ENCODE data around the gene ILKAP.
A peak's percentile ranks its signal among the peaks of the same experiment; 100 is the strongest.

Gene ILKAP

GRCh38 chr2:238220892-238221521 lies 17.5 kb upstream of the ILKAP start:
- DNase-seq (ENCODE audit: insufficient read length), result no peak
- no peak for TF ChIP-seq POLR2A (IDR thresholded peaks at IDR 0.05; ENCODE audit: low read depth, low read length)
- TF ChIP-seq POLR2AphosphoS5 (IDR thresholded peaks at IDR 0.05; ENCODE audit: low read depth, low read length), result no peak
- TF ChIP-seq TAF1 (IDR thresholded peaks at IDR 0.05; ENCODE audit: borderline replicate concordance, low read depth, low read length), result no peak
- FAIRE-seq, result no peak

- TF ChIP-seq TAF1 (IDR thresholded peaks at IDR 0.05; ENCODE audit: borderline replicate concordance, low read depth, low read length) (no peak), POLR2A (IDR thresholded peaks at IDR 0.05; ENCODE audit: low read depth, low read length) (no peak), POLR2AphosphoS5 (IDR thresholded peaks at IDR 0.05; ENCODE audit: low read depth, low read length) (no peak)
- DNase-seq (ENCODE audit: insufficient read length) (no peak), FAIRE-seq (no peak)
Observed at GRCh38 chr2:238220274-238220891, 16.9 kb upstream of the ILKAP start.

GRCh38 chr2:238216651-238217184 lies 13.2 kb upstream of the ILKAP start:
- TF ChIP-seq POLR2AphosphoS5 (IDR thresholded peaks at IDR 0.05; ENCODE audit: low read depth, low read length), result no peak
- TF ChIP-seq POLR2A (IDR thresholded peaks at IDR 0.05; ENCODE audit: low read depth, low read length), result no peak
- no peak for TF ChIP-seq TAF1 (IDR thresholded peaks at IDR 0.05; ENCODE audit: borderline replicate concordance, low read depth, low read length)
- FAIRE-seq (no peak), DNase-seq (ENCODE audit: insufficient read length) (no peak)

- FAIRE-seq, result no peak
- no peak for TF ChIP-seq POLR2A (IDR thresholded peaks at IDR 0.05; ENCODE audit: low read depth, low read length)
- no peak for TF ChIP-seq TAF1 (IDR thresholded peaks at IDR 0.05; ENCODE audit: borderline replicate concordance, low read depth, low read length)
- TF ChIP-seq POLR2AphosphoS5 (IDR thresholded peaks at IDR 0.05; ENCODE audit: low read depth, low read length), result no peak
- DNase-seq (ENCODE audit: insufficient read length), result no peak
Observed at GRCh38 chr2:238207006-238207405, 3.5 kb upstream of the ILKAP start.

- DNase-seq (ENCODE audit: insufficient read length) (no peak), FAIRE-seq (peak; percentile 27)
- TF ChIP-seq TAF1 (IDR thresholded peaks at IDR 0.05; ENCODE audit: borderline replicate concordance, low read depth, low read length) (no peak), POLR2AphosphoS5 (IDR thresholded peaks at IDR 0.05; ENCODE audit: low read depth, low read length) (no peak), POLR2A (IDR thresholded peaks at IDR 0.05; ENCODE audit: low read depth, low read length) (no peak)
Observed at GRCh38 chr2:238203973-238204683, 633 bp upstream of the ILKAP start.

- FAIRE-seq (peak; percentile 30), DNase-seq (ENCODE audit: insufficient read length) (no peak)
- no peak for TF ChIP-seq POLR2A (IDR thresholded peaks at IDR 0.05; ENCODE audit: low read depth, low read length)
Observed at GRCh38 chr2:238202326-238203093, 985 bp downstream of the ILKAP start.

- no peak for TF ChIP-seq TAF1 (IDR thresholded peaks at IDR 0.05; ENCODE audit: borderline replicate concordance, low read depth, low read length)
- TF ChIP-seq POLR2A (IDR thresholded peaks at IDR 0.05; ENCODE audit: low read depth, low read length), result no peak
- no peak for TF ChIP-seq POLR2AphosphoS5 (IDR thresholded peaks at IDR 0.05; ENCODE audit: low read depth, low read length)
Observed at GRCh38 chr2:238190445-238190844, 13.1 kb downstream of the ILKAP start.

GRCh38 chr2:238187618-238188548 lies 15.6 kb downstream of the ILKAP start:
- FAIRE-seq (no peak), DNase-seq (ENCODE audit: insufficient read length) (no peak)
- TF ChIP-seq POLR2AphosphoS5 (IDR thresholded peaks at IDR 0.05; ENCODE audit: low read depth, low read length) (no peak), TAF1 (IDR thresholded peaks at IDR 0.05; ENCODE audit: borderline replicate concordance, low read depth, low read length) (no peak), POLR2A (IDR thresholded peaks at IDR 0.05; ENCODE audit: low read depth, low read length) (no peak)

More at GRCh38 chr2:238190445-238190844, 13.1 kb downstream of the ILKAP start:
- no peak for FAIRE-seq
- no peak for DNase-seq (ENCODE audit: insufficient read length)

GRCh38 chr2:238183821-238184220 lies 19.7 kb downstream of the ILKAP start:
- no peak for DNase-seq (ENCODE audit: insufficient read length)
- TF ChIP-seq POLR2A (IDR thresholded peaks at IDR 0.05; ENCODE audit: low read depth, low read length) (no peak), POLR2AphosphoS5 (IDR thresholded peaks at IDR 0.05; ENCODE audit: low read depth, low read length) (no peak), TAF1 (IDR thresholded peaks at IDR 0.05; ENCODE audit: borderline replicate concordance, low read depth, low read length) (no peak)
- no peak for FAIRE-seq

GRCh38 chr2:238182362-238182761 lies 21.1 kb downstream of the ILKAP start:
- no peak for TF ChIP-seq POLR2A (IDR thresholded peaks at IDR 0.05; ENCODE audit: low read depth, low read length)
- TF ChIP-seq POLR2AphosphoS5 (IDR thresholded peaks at IDR 0.05; ENCODE audit: low read depth, low read length), result no peak
- no peak for TF ChIP-seq TAF1 (IDR thresholded peaks at IDR 0.05; ENCODE audit: borderline replicate concordance, low read depth, low read length)
- DNase-seq (ENCODE audit: insufficient read length), result no peak
- FAIRE-seq, result no peak

Measured in GM12892 (cell line).